NCI-H524 treated with DMSO at 0.1 percent for 48 hours (cell line): ENCODE results near the gene SLC12A7.
"Not testable (repeated sequence)": the region's sequence is repeated elsewhere in the genome, so short reads cannot be mapped to it uniquely, and the experiment has no call there.

Experiments used
- DNase-seq: peaks from one replicate; lab custom pipeline; 2025; lab: John Stamatoyannopoulos, UW

The SLC12A7 gene

DNA sequence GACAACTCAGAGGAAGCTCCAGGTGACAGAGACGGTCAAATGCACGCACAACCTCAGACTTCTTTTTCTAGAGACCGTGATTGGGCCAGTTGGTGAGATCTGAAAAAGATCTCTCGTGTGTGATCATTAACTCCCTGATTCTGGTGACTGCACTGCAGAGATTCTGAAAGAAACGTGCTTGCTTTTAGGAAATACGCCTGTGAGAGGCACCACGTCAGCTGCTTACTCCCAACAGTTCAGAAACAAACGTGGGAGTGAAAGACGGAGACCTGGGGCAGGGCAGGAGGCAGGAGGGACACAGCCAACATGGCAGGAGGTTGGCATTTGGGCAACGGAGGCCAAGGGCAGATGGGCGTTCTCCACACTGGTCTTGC lies 15.9 kb downstream of the SLC12A7 start:
- DNase-seq, result no peak

- DNase-seq, result no peak
These were observed 16.4 kb downstream of the SLC12A7 start for GRCh38 chr5:1095302-1095989.

GRCh38 chr5:1094670-1095190 lies 17.1 kb downstream of the SLC12A7 start:
- DNase-seq, result no peak

DNA sequence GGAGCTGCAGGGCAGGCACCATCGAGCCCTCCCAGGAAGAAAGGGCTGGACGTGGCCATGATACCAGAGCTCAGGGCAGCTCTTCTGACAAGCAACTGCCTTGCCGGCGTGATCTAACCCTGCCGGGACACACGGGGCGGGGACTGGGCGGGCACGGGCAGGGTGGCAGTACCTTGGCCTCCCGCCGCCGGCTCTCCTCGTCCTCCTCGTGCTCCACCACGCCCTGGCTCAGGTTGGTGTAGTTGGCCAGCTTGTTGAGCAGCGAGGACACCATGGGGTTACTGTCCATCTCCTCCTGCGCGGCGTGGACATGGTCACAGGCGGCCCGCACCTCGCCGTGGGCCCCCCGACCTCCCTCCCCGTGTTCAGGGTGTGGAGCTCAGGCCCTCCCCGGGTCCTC lies 18.5 kb downstream of the SLC12A7 start:
- DNase-seq, result no peak

GRCh38 chr5:1092122-1092521 lies 19.7 kb downstream of the SLC12A7 start:
- no peak for DNase-seq

DNA sequence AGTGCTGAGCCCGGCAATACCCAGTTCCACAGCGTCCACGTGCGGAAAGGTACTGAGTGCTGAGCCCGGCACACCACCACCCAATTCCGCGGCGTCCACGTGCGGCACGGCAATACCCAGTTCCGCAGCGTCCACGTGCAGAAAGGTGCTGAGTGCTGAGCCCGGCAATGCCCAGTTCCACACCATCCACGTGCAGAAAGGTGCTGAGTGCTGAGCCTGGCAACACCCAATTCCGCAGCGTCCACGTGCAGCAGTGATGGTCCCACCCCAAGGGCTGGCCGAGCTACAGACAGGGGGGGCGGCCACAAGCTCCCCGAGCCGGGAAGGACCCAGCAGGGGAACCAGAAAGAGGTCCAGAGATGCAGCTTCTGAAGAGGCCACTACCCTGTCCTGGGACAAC lies 20.2 kb downstream of the SLC12A7 start:
- DNase-seq, result no peak

- DNase-seq, result no peak
These were observed 21.3 kb downstream of the SLC12A7 start for GRCh38 chr5:1090538-1090937.

DNA sequence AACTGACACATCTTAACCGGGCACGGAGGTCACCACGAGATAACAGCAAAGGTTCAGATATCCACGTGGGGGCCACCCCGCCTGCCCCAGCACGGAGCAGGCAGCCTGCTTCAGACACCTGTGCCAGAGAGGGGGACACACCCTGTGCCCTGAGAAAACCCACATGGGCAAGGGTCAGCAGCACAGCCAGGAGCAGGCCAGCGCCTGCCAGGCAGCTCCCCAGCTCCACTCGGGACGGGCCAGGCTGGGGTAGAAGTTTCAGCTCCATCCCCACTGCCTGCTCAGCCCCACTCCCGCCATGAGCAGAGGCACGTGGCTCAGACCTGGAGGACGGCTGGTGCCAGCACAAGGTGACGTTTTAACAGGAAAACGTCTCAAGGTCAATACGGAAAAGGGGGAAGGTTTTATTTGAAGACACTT lies 22.2 kb downstream of the SLC12A7 start:
- DNase-seq, result no peak

- DNase-seq, result no peak
These were observed 22.7 kb downstream of the SLC12A7 start for GRCh38 chr5:1089146-1089545.

DNA sequence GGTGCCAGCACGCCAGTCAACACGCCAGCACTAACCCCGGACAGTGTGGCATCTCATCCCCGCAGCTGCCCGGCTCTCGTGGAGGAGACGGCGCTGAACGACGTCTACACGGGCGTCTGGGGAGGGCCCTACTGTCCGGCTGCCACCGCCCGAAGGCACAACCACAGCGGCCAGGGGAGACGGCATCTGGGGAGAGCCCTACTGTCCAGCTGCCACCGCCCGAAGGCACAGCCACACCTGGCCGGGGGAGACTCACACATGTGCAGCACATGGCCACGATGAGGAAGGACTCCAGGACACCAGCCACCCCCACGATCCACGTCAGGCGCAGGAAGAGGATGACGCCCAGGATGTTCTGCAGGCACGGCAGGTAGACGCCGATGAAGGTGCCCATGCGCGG lies 23.1 kb downstream of the SLC12A7 start:
- DNase-seq, result no peak

- no peak for DNase-seq
These were observed 23.8 kb downstream of the SLC12A7 start for GRCh38 chr5:1088031-1088430.

GRCh38 chr5:1087428-1087827 lies 24.4 kb downstream of the SLC12A7 start:
- no peak for DNase-seq

DNA sequence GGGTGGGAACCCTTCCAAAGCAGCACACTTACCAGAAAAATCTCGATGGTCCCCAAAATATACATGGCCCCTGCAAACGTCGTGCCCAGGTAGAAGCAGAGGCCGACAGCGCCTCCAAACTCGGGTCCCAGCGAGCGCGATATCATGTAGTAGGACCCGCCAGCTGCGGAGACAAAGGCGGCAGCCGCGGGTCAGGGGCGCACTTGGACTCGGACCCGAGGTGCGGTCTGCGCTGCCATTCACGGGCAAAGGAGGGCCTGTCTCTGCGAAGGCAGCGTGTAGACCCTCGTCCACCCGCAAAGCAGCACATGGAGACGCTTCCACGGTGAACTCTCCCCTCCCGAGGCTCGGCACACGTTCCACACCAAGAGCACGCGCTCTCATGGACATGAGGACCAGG lies 25.0 kb downstream of the SLC12A7 start:
- no peak for DNase-seq

DNA sequence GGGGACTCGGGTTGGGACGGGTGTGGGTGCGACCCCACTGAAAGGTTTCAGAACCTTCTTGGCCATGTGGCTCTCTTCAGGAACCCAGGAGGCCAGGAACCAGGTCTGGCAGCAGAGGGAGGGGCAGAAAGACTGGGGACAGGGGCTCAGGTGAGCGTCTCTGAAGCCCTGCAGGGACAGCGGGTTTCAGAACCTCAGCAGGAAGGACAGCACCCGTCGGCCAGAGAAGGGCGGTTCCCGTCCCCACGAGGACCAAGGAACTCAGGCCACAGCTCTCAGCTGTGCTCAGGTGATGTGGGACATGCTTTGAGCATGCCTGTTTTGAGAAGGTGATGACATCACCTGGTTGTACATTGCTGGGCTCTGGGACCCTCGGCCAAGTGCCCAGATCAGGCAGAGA lies 25.7 kb downstream of the SLC12A7 start:
- DNase-seq, result no peak

GRCh38 chr5:1085391-1085790 lies 26.5 kb downstream of the SLC12A7 start:
- no peak for DNase-seq

DNA sequence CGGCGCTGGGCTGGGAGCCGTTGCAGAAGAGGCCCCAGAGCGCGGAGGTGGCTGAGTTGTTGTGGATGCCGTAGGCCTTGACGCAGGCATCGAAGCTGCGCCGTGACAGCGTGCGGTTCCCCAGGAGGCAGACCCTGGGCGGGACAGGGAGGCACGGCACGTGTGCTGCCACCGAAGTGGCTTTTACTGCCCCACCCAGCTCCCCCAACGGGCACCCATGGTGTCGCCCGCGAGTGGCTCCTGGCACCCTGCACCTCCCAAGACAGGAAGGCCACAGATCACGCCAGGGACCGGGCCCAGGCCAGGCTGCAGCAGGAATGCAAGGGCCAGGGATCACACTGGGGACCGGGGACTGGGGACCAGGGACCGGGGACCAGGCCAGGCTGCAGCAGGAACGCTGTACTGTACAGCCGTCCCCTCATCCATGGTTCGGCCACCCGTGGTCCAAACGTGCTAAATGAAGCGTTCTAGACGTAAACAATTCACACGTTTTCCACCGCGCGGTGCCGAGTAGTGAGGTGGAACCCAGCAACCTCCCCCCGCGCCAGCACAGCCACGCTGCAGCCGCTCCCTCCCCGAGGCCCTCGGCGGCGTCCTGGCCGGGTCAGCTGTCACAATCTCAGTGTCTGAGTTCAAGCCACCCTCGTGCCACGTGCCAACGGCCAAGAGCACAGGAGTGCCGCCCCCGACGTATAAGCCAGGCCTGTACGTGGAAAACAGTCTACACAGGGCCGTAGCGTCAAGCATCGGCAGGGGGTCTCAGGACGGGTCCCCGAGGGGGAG lies 27.8 kb downstream of the SLC12A7 start:
- no peak for DNase-seq

DNA sequence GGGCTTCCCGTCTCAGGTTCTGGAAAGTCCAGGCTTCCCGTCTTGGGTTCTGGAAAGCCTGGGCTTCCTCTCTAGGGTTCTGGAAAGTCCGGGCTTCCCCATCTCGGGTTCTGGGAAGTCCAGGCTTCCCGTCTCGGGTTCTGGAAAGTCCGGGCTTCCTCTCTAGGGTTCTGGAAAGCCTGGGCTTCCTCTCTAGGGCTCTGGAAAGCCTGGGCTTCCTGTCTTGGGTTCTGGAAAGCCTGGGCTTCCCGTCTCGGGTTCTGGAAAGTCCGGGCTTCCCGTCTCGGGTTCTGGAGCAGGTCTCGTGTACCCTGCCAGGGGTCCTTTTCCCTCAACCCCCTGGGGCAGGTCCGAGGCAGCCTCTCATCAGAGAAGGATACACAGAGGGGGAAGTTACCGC lies 28.8 kb downstream of the SLC12A7 start:
- DNase-seq, result not testable (repeated sequence)

DNA sequence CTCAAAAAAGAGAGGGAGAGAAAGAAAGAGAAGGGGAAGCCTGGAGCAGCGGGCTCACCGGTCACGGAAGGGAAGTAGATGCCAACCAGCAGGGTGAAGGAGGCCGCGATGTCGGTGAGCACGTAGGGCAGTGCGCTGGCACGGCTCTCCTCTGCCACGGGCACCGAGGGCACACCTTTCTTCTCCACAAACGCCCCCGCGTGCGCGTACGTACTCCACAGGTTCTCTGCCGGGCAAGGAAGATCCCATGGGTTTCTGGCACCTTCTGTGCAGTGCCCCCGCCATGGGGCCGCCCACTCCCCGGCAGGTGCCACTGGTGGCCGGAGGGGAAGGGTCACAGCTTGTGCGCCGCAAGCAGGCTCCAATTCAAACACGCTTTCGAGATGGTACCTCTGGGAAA lies 30.3 kb downstream of the SLC12A7 start:
- DNase-seq, result no peak

DNA sequence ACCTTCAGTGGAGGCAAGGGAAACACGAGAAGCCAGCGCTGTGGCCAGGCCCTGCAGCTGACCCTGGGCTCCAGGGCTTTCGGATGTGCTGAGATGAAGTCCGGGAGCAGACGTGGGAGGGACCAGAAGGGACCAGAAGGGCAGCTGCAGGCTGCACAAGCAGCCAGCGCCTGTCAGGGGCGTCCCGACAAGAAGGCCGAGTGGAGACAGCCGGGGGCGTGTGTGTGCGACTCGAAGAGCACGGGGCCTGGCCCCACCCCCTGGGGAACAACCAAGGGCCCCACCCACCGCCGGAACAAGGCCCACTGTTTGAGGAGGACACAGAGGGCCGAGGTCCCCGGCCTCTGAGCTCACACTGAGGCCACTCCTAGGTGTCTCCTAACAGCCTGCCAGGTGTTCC lies 31.4 kb downstream of the SLC12A7 start:
- DNase-seq, result no peak

DNA sequence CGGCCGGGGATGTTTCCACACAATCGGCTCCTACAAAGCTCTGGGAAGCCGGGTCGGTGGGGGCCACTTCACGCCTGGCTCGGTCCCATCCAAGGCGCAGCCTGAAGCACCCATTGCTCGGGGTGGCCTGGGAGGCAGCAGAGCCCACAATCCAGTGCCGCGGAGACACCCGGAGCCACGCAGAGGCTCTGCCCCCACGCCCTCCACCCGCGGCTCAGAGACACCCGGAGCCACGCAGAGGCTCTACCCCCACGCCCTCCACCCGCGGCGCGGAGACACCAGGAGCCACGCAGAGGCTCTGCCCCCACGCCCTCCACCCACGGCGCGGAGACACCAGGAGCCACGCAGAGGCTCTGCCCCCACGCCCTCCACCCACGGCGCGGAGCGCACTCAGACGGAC lies 31.9 kb downstream of the SLC12A7 start:
- no peak for DNase-seq

DNA sequence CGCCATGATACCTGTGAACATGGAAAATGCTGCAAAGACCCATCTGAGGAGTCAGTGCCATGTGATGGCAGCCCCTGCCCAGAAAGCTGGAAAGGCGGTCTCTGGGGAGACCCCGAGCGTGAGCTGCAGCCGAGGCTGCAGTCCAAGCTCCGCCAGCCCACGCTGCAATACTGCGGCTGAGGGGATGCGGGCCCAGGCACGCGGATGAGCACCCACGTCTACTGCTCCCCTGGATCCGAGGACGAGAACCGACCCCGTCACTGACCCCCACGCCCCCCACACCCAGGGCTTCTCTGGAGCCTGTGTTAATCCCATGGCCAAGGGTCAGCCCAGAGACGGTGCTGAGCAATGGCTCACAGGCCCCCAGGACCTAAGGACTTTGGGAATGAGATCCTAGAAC lies 32.4 kb downstream of the SLC12A7 start:
- DNase-seq, result no peak

DNA sequence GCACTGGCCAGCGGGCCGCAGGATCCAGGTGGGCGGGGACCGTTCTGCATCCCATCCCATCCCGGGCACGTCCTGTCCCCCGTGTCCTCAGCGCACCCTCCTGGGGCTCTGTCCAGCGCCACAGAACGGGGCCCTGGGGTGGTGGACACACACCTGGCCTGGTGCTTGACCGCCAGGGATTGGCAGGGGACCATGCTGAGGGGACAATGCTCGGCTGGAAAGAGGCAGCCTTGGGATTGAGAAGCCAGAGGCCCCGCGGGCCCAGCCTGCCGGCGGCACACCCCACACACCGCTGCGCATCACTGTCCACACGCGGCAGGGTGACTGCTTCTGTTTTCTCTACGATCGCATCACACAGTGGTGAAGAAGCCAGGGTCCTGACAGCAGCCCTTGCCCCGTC lies 33.0 kb downstream of the SLC12A7 start:
- DNase-seq, result no peak

DNA sequence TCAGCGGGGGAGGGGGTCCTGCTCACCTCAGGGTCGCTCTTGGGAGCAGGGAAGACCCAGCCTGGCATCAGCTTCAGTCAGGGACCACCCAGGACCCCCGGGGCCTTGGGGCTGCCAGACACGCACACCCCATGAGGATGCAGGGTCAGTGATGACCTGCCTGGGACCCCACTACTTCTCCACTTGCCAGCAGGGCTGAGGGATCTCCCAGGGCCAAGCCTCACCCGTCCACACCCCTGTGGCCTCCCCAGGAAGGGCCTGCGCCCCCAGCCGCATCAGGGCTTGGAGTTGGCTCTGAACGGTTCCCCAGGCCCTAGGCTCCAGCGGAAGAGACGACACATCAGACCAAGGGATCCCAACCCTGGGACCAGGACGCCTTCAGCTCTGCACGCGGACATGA lies 33.7 kb downstream of the SLC12A7 start:
- DNase-seq, result no peak
